Activated T-cell treated with anti-CD3 and anti-CD28 coated beads, Interleukin-2, amount 50 U/mL, for 72 hours (primary cell): Measurements from ENCODE around the gene KCNQ2. TPM values are rescaled to one million over a fixed set of nuclear protein-coding genes. Genes with fewer than 3 reads are reported as not detected.
A peak's percentile ranks its signal among the peaks of the same experiment; 100 is the strongest.
"Not testable (repeated sequence)": the region's sequence is repeated elsewhere in the genome, so short reads cannot be mapped to it uniquely, and the experiment has no call there.

ENCODE experiments used
- ATAC-seq, 2 donors: fragments of 150-1000 bp; cut with Tn5 transposase; replicated peaks in 1 of 2; 2 replicates each; pipeline ENCODE4 v1.10.0; 2021; ENCODE audit warnings: moderate library complexity in 2 of 2, mild to moderate bottlenecking in 1 of 2
- DNase-seq, 2 donors: peaks; one replicate each; pipeline ENCODE4 v3.0.0; 2021 to 2022; ENCODE audit warnings: mixed read lengths in 1 of 2
- H3K27ac Mint-ChIP-seq: one replicate; pipeline ENCODE4 v1.8.0; 2022; ENCODE audit warnings: mild to moderate bottlenecking, moderate library complexity, mixed read lengths
- H3K27me3 Mint-ChIP-seq: one replicate; pipeline ENCODE4 v1.8.0; 2022; ENCODE audit warnings: low read depth, mixed read lengths
- H3K36me3 Mint-ChIP-seq, 2 donors: one replicate each; pipeline ENCODE4 v1.8.0; 2022; ENCODE audit warnings: mixed read lengths in 2 of 2, mild to moderate bottlenecking in 1 of 2; ENCODE audit not compliant: insufficient read depth in 2 of 2
- H3K4me1 Mint-ChIP-seq: one replicate; pipeline ENCODE4 v1.8.0; 2022; ENCODE audit warnings: low read depth, mixed read lengths
- H3K4me3 Mint-ChIP-seq, 2 donors: one replicate each; pipeline ENCODE4 v1.8.0; 2022; ENCODE audit warnings: mild to moderate bottlenecking in 2 of 2, mixed read lengths in 2 of 2, moderate library complexity in 2 of 2
- H3K9me3 Mint-ChIP-seq, 2 donors: one replicate each; pipeline ENCODE4 v1.8.0; 2022; ENCODE audit warnings: mixed read lengths in 2 of 2
- total RNA-seq, 2 donors: library from RNA; stranded (reverse); gene quantifications; one replicate each; pipeline ENCODE4 v1.2.3, GENCODE V29; 2022

Gene KCNQ2
- under 1 TPM; 0.44 to 0.65 TPM for total RNA-seq

DNA sequence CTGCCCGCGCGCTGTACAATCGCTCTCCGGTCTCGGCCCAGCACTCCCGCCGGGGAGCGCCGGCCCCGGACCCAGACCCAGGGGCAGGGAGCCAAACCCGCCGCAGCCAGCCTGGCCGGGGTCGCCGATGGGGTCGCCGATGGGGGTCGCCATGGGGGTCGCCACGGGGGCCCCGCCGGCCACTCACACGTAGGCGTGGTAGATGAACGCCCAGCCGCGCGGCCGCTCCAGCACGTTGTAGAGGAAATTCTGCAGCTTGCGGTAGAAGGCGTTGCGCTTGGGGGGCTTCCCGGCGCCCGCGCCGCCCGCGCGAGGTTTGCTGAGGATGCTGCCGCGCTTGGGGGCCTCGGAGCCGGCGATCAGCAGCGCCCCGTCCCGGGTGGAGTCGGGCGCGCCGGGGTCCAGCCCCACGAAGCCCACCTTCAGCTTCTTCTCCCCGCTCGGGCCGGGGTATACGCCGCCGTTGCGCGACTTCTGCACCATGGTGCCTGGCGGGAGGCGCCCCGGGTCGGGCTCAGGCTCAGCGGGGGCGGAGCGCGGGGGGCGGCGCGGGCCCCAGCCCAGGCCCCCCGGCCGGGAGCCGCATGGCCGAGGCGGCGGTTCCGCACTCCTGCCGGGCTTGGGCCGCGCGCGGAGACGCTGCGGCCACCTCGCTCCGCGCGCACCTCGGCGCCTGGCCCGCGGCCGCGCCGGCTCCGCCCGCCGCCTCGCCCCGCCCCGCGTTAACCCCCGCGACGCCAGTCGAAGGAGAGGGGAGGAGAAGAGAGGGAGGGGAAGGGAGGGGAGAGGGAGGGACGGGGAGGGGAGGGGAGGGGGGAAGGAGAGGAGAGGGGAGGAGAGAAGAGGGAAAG lies at the start of gene KCNQ2:
KCNQ2 (minus strand) TSS at position 675 of the 851 bp plus-strand sequence; CDS start at position 483, 192 bp downstream.
- H3K4me3 Mint-ChIP-seq, result peak within 1 kb of the TSS; percentile 27 to 40
- peaks cover 41% of the 10 kb centered on the region for H3K27me3 Mint-ChIP-seq
- peaks cover 10% of the 10 kb centered on the region for H3K4me1 Mint-ChIP-seq
- no peak for DNase-seq
- no peaks in the 10 kb centered on the region for H3K9me3 Mint-ChIP-seq
- H3K36me3 Mint-ChIP-seq, result no peaks in the 10 kb centered on the region
- H3K27ac Mint-ChIP-seq, result no peak within 1 kb of the TSS
- peak in 1 of 2 donors; percentile 15 for ATAC-seq

DNA sequence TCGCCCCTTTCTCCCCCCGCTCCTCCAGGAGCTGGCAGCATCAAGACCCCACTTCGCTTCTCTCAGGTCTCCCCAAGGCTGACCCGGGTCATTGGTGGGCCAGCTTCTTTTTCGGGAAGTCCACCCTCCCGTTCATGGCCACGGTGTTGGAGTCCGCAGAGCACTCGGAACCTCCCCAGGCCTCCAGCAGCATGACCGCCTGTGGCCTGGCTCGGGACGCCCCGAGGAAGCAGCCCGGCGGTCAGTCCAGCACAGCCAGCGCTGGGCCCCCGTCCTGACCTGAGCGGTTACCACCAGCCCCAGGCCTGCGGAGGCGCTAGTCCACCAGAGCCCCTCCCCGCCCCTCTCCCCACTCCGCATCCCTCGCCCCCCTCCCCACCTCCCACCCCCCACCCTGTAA lies 49.1 kb upstream of the KCNQ2 start:
- peaks cover 3 to 5% of the 10 kb centered on the region in 2 donors for H3K9me3 Mint-ChIP-seq
- peak overlapping the region; percentile 85 to 89 for H3K4me3 Mint-ChIP-seq
- peaks cover 17% of the 10 kb centered on the region for H3K4me1 Mint-ChIP-seq
- no peak overlapping the region for H3K27ac Mint-ChIP-seq
- H3K36me3 Mint-ChIP-seq, result peaks cover 8 to 17% of the 10 kb centered on the region in 2 donors
- no peaks in the 10 kb centered on the region for H3K27me3 Mint-ChIP-seq
- no peak for ATAC-seq
- DNase-seq, result peak in 1 of 2 donors; percentile 2

DNA sequence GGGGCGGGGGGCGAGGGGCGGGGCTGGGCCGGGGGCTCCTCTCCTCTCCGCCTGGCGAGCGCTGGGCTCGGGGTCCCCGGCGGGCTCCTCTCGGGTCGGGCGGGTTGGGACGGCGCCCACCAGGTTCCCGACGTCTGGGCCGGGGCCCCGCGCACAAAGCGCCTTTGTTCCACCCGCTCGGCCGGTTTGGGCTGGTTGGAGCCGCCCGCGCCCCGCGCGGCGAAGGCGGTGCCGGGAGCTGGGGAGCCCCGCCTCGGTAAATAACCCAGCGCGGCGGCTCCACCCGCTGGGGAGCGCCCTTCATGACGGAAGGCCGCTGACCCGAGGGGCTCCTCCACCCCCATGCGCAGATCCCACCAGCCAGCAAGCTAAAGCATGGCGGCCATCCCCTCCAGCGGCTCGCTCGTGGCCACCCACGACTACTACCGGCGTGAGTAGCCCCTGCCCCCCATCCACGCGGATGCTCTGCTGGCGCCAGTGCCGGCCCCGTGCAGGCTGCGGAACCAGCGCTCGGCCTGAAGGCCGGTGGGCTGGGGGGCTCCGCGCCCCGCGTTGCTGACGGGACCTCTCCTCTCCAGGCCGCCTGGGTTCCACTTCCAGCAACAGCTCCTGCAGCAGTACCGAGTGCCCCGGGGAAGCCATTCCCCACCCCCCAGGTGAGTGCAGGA lies 48.6 kb upstream of the KCNQ2 start:
- Mint-ChIP-seq H3K9me3 (peaks cover 3 to 5% of the 10 kb centered on the region in 2 donors), H3K27ac (no peak overlapping the region), H3K27me3 (no peaks in the 10 kb centered on the region), H3K4me1 (peaks cover 17% of the 10 kb centered on the region), H3K36me3 (peaks cover 8 to 17% of the 10 kb centered on the region in 2 donors), H3K4me3 (peak overlapping the region; percentile 85 to 89)
- ATAC-seq, result peak; percentile 58 to 59
- DNase-seq, result peak; percentile 67 to 79

DNA sequence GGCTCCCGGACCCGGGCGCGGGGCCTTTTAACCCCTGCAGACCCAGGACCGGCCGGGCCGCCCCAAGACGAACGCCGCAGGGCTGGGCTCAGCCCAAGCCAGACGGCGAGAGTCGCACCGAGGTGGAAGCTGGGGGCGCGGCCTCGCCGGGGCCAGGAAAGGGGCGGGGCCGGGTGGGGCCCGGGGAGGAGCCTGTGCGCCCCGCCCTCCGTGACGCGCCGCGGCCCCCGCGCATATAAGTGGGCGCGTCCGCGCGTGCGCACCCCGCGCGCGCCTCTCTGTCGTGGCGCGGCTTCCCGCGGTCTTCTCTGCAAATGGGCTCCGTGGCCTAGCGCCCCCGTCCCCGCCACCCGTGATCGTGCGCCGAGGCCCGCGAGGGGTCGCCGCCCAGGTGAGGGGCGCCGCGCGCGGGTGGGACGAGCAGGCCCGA lies 48.1 kb upstream of the KCNQ2 start, which contains the start of gene PPDPF:
PPDPF (plus strand) TSS at position 262 of the 430 bp plus-strand sequence. CDS start 544 bp downstream, outside the sequence.
- Mint-ChIP-seq H3K4me3 (peak within 1 kb of the TSS; percentile 85 to 89), H3K27ac (no peak within 1 kb of the TSS), H3K27me3 (no peaks in the 10 kb centered on the region), H3K36me3 (peaks cover 10 to 17% of the 10 kb centered on the region in 2 donors), H3K4me1 (peaks cover 17% of the 10 kb centered on the region), H3K9me3 (peaks cover 3 to 5% of the 10 kb centered on the region in 2 donors)
- DNase-seq (peak; percentile 79 to 89), ATAC-seq (peak; percentile 87 to 91)

DNA sequence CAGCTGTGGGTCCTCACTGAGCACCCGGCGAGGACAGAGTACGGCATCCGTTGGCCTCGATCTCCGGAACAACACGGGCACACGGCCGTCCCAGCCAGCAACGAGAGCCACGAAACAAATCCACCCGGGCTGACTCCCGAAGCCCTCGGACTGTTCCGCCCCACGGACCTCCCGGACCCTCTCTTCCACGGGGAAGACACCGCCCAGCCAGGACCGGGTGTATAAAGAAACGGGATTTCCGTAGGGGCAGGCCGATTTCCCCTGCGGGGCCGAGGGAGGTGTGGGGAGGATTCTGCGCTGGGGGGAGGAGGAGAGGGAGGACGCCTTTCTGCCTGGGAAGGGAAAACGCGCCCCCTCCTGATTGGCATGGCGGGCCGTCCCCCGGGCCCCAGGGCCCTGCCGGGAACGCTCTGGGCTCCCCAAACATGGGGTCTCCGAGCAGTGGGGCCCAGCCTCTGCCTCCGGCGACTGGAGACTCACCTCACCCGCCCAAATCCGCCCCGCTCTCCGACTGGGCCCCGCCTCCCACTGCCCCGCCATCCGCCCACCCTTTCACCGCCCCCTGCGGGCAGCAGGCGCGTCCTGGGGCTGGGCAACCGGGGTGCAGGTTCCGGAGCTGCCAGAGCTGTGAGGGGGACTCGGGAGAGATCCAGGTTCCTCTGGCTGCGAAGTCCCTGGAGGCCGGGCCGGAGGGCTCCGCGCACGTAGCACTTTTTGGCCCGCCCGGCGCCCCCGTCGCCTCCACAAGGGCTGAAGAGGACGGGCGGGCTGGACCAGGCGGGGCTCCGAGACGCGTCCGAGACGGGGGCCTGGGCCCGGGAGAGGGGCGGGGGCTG lies 47.4 kb upstream of the KCNQ2 start:
- H3K9me3 Mint-ChIP-seq, result peaks cover 3 to 11% of the 10 kb centered on the region in 2 donors
- H3K27ac Mint-ChIP-seq, result no peak overlapping the region

DNA sequence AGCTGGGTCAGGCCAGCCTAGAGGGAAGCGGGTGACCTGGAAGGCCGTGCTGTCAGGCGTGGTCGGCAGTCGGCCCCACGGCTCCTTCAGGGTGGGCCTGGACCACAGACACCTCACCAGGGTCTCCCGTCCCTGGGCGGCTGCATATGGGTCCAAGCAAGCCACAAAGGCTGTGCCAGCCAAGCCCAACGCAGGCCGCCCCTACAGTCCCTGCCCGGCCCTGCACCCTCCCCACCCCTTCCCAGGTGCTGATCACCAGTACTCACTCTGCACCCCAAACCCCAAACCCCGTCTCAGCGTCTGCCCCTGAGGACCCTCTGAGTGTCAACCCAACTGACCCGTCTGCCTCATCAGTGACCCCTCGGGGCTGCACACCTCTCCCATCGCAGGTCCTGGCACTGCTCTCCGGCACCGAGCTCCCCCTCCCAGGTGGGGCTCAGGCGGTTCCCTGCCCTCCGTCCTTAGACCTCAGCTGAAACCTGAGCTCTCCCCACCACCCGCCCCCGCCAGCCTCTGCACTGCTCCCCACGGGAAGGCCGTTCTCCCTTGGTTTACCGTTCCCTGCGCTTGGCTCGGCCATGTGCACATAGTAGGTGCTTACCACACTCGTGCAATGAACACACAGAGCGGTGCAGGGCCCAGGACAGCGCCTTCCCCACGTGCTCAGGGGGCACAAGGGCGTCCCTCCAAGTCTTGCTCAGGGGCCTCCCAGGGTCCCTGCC lies 46.7 kb upstream of the KCNQ2 start:
- H3K4me1 Mint-ChIP-seq, result peaks cover 10% of the 10 kb centered on the region
- peaks cover 4% of the 10 kb centered on the region for H3K27me3 Mint-ChIP-seq
- peaks cover 12 to 15% of the 10 kb centered on the region in 2 donors for H3K36me3 Mint-ChIP-seq
- DNase-seq (no peak), ATAC-seq (no peak)
- no peak overlapping the region for H3K27ac Mint-ChIP-seq
- H3K9me3 Mint-ChIP-seq, result peaks cover 5 to 11% of the 10 kb centered on the region in 2 donors
- peak overlapping the region; percentile 74 to 77 for H3K4me3 Mint-ChIP-seq

More for the DNA sequence above, 47.4 kb upstream of the KCNQ2 start:
- Mint-ChIP-seq H3K4me3 (peak overlapping the region; percentile 74 to 77), H3K36me3 (peaks cover 12 to 17% of the 10 kb centered on the region in 2 donors), H3K4me1 (peaks cover 17% of the 10 kb centered on the region), H3K27me3 (no peaks in the 10 kb centered on the region)
- DNase-seq, result peak; percentile 77 to 81
- ATAC-seq, result peak; percentile 69 to 74

DNA sequence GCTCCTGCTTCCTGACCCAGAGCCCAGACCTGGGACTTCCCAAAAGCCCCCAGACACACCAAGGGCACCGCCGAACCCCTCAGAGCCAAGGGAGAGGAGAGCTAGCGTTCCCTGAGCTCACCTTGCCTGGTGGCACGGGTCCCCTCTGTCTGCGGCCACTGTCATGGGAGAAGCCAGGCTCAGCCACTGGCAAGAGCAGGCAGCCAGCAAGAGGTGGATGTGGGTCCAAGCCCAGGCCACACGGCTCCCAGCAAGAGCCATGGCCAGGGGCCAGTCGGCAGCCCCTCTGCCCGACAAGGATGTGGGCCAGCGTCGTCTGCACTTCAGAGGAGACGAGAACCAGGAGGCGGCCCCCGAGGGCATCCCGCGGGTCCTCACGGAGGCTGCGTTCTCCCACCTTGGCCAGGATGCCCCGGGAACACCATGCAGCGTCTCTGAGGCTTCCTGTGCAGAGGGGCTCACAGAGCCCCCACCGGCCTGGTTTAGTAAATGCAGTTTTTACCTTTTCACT lies 46.0 kb upstream of the KCNQ2 start:
- Mint-ChIP-seq H3K4me3 (peak overlapping the region; percentile 42 to 77), H3K4me1 (peaks cover 8% of the 10 kb centered on the region), H3K9me3 (peaks cover 5 to 7% of the 10 kb centered on the region in 2 donors), H3K27ac (no peak overlapping the region), H3K27me3 (peaks cover 7% of the 10 kb centered on the region), H3K36me3 (peaks cover 7 to 9% of the 10 kb centered on the region in 2 donors)
- no peak for DNase-seq
- ATAC-seq, result no peak

DNA sequence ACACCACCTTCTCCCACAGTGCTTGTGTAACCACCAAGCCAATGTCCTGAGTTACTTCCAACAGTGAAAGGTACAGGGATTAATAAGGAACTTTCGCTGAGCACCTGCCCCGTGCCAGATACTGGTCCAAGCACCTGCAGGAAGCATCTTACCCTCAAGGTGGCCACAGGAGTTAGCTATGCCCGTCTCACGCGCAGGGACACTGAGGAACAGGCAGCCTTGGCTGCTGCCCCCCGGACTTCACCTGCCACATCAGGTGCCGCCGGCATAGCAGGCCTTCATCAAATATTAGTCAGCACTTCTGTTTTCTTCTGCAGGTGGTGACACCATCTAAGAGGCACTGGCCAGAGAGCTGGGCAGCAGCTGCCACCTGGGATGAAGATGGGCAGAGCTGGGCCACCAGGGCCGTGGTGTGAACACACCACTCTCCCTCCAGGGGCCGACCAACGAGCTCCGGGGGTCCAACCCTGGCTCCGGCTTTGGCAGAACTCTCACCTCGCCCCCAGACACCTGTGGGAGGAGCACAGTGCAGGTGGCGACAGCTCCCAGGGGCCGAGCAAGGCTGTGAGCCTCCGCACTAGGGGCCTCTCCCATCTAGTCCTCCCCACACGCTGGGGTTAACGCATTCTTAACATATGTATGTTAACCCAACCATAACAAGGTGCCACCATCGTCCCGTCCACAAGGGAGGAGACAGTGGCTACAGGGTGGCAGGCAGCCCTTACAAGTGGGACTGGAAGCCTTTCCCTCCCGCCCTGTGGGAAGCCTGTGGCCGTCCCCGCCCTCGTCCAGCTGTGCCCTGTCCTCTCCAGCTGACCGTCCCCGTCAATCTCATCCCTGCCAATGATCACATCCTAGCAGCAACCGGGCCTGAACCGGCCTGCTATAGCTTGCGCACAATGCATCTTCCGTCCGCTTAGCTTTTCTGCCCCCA lies 45.2 kb upstream of the KCNQ2 start:
- Mint-ChIP-seq H3K4me1 (peaks cover 7% of the 10 kb centered on the region), H3K36me3 (peaks cover 4 to 5% of the 10 kb centered on the region in 2 donors), H3K9me3 (peaks cover 4 to 6% of the 10 kb centered on the region in 2 donors), H3K27ac (no peak overlapping the region), H3K4me3 (peak overlapping the region in 1 of 2 donors; percentile 3), H3K27me3 (peaks cover 14% of the 10 kb centered on the region)
- DNase-seq, result no peak
- ATAC-seq, result no peak

DNA sequence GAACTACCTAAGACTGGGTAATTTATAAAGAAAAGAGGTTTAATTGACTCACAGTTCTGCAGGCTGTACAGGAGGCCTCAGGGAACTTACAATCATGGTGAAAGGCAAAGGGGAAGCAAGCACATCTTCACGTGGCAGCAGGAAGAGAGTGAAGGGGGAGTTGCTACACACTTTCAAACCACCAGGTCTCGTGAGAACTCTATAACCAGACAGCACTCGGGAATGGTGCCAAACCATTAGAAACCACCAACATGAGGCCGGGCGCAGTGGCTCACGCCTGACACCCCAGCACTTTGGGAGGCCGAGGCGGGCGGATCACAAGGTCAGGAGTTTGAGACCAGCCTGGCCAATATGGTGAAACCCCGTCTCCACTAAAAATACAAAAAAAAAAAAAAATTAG lies 42.1 kb upstream of the KCNQ2 start:
- peaks cover 41% of the 10 kb centered on the region for H3K27me3 Mint-ChIP-seq
- not testable (repeated sequence) for H3K27ac Mint-ChIP-seq, H3K9me3 Mint-ChIP-seq, H3K4me1 Mint-ChIP-seq, H3K36me3 Mint-ChIP-seq, H3K4me3 Mint-ChIP-seq, ATAC-seq, DNase-seq

DNA sequence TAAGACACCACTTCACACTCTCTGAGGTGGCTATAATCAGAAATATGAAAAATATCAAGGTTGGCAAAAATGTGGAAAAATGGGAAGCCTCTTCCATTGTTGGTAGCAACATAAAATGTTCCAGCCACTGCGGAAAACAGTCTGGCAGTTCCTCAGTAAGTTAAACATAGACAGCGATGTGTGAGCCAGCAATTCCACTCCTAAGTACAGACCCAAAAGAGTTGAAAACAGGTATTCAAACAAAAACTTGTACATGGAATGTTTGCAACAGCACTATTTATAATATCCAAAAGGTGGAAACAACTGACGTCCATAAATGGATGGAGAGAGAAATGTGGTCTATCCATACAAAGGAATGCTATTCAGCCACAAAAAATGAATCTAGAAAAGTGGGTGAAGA lies 40.8 kb upstream of the KCNQ2 start:
- DNase-seq, result no peak
- H3K4me3 Mint-ChIP-seq, result no peak overlapping the region
- no peak overlapping the region for H3K27ac Mint-ChIP-seq
- H3K27me3 Mint-ChIP-seq, result peaks cover 50% of the 10 kb centered on the region
- ATAC-seq, result no peak
- H3K36me3 Mint-ChIP-seq, result peaks cover 2 to 4% of the 10 kb centered on the region in 2 donors
- H3K9me3 Mint-ChIP-seq, result peaks cover 2 to 5% of the 10 kb centered on the region in 2 donors
- no peaks in the 10 kb centered on the region for H3K4me1 Mint-ChIP-seq

DNA sequence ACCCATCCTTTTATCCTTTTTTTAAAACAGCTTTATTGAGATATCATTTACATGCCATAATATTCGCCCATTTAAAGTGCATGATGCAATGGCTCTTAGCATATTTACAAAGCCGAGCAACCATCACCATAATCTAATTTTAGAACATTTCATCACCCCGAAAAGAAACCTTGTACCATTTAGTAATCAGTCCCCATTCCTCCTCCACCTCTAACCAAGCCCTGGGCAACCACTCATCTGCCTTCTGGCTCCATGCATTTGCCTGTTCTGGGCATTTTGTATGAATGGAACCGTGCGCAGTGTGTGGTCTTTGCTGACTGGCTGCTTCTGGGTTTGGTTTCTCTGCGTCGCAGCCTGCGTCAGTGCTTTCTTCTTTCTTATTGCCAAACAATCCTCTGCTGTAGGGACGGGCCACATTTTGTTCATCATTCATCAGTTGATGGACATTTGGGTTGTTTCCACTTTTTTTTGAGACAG lies 36.7 kb upstream of the KCNQ2 start:
- no peak for DNase-seq
- no peak for ATAC-seq
- H3K27me3 Mint-ChIP-seq, result peaks cover 66% of the 10 kb centered on the region
- no peak overlapping the region for H3K4me3 Mint-ChIP-seq
- H3K36me3 Mint-ChIP-seq, result peaks cover 0 to 2% of the 10 kb centered on the region in 2 donors
- H3K27ac Mint-ChIP-seq, result no peak overlapping the region
- peaks cover 2 to 4% of the 10 kb centered on the region in 2 donors for H3K9me3 Mint-ChIP-seq
- no peaks in the 10 kb centered on the region for H3K4me1 Mint-ChIP-seq
